ENCODE measurements around the gene RUFY1. TPM values are rescaled to one million over a fixed set of nuclear protein-coding genes. Genes with fewer than 3 reads are reported as not detected.

The RUFY1 gene
- total and polyA plus RNA-seq, 10 of the 15 experiments (the other 5 are each of a cell fraction or from before 2014, with no cell fraction given): 5.7 to 36.3 (median 24.5) TPM

DNA sequence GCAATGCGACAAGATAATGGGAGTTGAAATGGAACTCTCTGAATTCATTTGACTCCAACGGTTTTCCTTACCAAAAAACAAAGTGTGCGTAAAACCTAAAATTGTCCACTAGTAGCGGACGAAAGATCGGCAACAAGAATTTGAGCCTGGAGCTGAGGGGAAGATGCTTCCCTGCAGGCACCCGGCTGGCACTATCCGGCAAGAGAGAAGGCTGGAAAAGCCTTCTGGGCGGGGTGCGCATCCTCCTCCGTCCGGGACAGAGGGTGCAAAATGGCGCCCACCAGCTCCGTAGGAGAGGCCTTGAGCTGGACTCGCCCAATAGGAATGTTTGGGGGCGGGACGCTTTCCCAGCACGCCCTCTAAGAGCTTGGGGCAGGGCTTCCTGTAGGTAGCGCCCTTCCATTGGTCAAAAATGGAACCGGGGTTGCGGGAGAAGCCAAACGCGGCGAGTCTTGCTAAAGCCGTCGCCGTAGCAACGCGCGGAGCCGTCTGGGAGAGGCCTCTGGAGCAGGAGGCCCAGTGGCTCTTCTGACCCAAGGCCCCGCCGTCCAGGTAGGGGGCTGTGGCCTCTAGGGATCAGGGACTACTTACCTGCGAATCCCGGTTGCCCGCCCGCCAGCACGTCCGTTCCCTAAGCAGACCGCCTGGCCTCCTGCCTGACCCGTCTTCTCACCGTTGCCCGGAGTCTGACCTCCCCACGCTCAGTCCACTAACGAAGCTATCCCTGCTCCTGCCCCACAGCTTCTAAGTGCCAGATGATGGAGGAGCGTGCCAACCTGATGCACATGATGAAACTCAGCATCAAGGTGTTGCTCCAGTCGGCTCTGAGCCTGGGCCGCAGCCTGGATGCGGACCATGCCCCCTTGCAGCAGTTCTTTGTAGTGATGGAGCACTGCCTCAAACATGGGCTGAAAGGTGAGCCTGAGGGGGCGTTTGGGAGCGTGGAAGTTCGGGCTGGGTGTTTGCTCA lies 9.2 kb downstream of the RUFY1 start (continued):
- TF ChIP-seq, protein P1, sequence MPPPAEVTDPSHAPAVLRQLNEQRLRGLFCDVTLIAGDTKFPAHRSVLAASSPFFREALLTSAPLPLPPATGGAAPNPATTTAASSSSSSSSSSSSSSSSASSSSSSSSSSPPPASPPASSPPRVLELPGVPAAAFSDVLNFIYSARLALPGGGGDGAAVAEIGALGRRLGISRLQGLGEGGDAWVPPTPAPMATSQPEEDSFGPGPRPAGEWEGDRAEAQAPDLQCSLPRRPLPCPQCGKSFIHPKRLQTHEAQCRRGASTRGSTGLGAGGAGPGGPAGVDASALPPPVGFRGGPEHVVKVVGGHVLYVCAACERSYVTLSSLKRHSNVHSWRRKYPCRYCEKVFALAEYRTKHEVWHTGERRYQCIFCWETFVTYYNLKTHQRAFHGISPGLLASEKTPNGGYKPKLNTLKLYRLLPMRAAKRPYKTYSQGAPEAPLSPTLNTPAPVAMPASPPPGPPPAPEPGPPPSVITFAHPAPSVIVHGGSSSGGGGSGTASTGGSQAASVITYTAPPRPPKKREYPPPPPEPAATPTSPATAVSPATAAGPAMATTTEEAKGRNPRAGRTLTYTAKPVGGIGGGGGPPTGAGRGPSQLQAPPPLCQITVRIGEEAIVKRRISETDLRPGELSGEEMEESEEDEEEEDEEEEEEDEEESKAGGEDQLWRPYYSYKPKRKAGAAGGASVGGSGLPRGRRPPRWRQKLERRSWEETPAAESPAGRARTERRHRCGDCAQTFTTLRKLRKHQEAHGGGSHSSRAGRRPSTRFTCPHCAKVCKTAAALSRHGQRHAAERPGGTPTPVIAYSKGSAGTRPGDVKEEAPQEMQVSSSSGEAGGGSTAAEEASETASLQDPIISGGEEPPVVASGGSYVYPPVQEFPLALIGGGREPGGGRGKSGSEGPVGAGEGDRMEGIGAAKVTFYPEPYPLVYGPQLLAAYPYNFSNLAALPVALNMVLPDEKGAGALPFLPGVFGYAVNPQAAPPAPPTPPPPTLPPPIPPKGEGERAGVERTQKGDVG (CRISPR knock-in tag; IDR thresholded peaks at IDR 0.05): no peak
- TF ChIP-seq CBX5 (IDR thresholded peaks at IDR 0.05; ENCODE audit: low read depth) (no peak), STAT1 (conservative IDR thresholded peaks at IDR 0.05) (no peak), CEBPB (IDR thresholded peaks at IDR 0.05; ENCODE audit: borderline replicate concordance in 1 of 2, low read depth in 2 of 2, low read length in 2 of 2) (no peak; a peak in 1 of 4 replicates), POU2F2 (IDR thresholded peaks at IDR 0.05; ENCODE audit: borderline replicate concordance, low read depth, low read length) (no peak), JUNB (IDR thresholded peaks at IDR 0.05) (no peak), CBX3 (IDR thresholded peaks at IDR 0.05; ENCODE audit: borderline replicate concordance, low read depth) (no peak), NFYA (IDR thresholded peaks at IDR 0.05; ENCODE audit: borderline replicate concordance, low read depth, low read length) (no peak), RB1 (IDR thresholded peaks at IDR 0.05; ENCODE audit: borderline replicate concordance) (no peak), BRCA1 (IDR thresholded peaks at IDR 0.05; ENCODE audit: low read depth, low read length) (no peak), NR2F1 (conservative IDR thresholded peaks at IDR 0.05) (no peak), HDAC2 (IDR thresholded peaks at IDR 0.05) (no peak), STAT3 (IDR thresholded peaks at IDR 0.05; ENCODE audit: low read depth, low read length) (no peak), RUNX3 (IDR thresholded peaks at IDR 0.05; ENCODE audit: low read length) (no peak), SP1 (IDR thresholded peaks at IDR 0.05; ENCODE audit: low read depth, low read length) (peak; percentile 82), KAT2A (conservative IDR thresholded peaks at IDR 0.05; ENCODE audit: control insufficient read depth, low read depth, low read length) (no peak), RBBP5 (conservative IDR thresholded peaks at IDR 0.05) (no peak), JUND (IDR thresholded peaks at IDR 0.05; ENCODE audit: low read depth, low read length) (no peak), YBX1 (IDR thresholded peaks at IDR 0.05) (no peak), DPF2 (IDR thresholded peaks at IDR 0.05) (no peak), BHLHE40 (IDR thresholded peaks at IDR 0.05; ENCODE audit: borderline replicate concordance in 1 of 2, low read depth in 2 of 2, low read length in 1 of 2) (no peak)
- TF ChIP-seq, protein P2, sequence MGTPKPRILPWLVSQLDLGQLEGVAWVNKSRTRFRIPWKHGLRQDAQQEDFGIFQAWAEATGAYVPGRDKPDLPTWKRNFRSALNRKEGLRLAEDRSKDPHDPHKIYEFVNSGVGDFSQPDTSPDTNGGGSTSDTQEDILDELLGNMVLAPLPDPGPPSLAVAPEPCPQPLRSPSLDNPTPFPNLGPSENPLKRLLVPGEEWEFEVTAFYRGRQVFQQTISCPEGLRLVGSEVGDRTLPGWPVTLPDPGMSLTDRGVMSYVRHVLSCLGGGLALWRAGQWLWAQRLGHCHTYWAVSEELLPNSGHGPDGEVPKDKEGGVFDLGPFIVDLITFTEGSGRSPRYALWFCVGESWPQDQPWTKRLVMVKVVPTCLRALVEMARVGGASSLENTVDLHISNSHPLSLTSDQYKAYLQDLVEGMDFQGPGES (IDR thresholded peaks at IDR 0.05): peak; percentile 59; the same call in 1 of the 2 replicates
- TF ChIP-seq, protein P3, sequence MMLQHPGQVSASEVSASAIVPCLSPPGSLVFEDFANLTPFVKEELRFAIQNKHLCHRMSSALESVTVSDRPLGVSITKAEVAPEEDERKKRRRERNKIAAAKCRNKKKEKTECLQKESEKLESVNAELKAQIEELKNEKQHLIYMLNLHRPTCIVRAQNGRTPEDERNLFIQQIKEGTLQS (IDR thresholded peaks at IDR 0.05; ENCODE audit: borderline replicate concordance, extremely low read depth, low read depth, low read length): no peak

All from GM12878 (cell line).